ENCODE measurements around the gene PRR16. TPM values are rescaled to one million over a fixed set of nuclear protein-coding genes. Genes with fewer than 3 reads are reported as not detected.

The PRR16 gene
- total RNA-seq, 1 experiment from 2014 or later: 0.42 TPM

DNA sequence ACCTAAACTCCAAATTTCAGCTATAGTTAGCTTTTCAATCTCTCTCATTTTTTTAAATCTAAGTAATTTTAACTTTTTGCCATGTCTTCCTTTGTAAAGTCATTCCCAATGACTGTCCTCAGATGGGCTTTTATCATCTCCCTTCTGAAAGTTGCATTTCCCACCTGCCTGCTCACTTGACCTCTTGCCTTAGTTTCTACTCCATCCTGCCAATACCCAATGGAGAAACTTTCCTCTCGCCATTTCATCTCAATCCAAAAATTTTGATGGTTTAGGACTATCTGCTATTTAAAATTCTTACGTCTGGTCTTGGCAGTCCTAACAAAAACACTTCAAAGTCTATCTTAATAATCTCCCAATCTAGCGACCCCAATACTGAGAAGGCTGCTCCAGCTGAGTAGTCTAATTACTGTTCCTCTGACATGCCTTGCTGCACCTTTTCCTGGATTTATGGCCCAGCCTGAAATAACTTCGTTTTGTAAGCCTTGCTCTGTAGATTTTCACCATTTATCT, 231.3 kb downstream of the PRR16 start (continued):
- TF ChIP-seq, protein P1, sequence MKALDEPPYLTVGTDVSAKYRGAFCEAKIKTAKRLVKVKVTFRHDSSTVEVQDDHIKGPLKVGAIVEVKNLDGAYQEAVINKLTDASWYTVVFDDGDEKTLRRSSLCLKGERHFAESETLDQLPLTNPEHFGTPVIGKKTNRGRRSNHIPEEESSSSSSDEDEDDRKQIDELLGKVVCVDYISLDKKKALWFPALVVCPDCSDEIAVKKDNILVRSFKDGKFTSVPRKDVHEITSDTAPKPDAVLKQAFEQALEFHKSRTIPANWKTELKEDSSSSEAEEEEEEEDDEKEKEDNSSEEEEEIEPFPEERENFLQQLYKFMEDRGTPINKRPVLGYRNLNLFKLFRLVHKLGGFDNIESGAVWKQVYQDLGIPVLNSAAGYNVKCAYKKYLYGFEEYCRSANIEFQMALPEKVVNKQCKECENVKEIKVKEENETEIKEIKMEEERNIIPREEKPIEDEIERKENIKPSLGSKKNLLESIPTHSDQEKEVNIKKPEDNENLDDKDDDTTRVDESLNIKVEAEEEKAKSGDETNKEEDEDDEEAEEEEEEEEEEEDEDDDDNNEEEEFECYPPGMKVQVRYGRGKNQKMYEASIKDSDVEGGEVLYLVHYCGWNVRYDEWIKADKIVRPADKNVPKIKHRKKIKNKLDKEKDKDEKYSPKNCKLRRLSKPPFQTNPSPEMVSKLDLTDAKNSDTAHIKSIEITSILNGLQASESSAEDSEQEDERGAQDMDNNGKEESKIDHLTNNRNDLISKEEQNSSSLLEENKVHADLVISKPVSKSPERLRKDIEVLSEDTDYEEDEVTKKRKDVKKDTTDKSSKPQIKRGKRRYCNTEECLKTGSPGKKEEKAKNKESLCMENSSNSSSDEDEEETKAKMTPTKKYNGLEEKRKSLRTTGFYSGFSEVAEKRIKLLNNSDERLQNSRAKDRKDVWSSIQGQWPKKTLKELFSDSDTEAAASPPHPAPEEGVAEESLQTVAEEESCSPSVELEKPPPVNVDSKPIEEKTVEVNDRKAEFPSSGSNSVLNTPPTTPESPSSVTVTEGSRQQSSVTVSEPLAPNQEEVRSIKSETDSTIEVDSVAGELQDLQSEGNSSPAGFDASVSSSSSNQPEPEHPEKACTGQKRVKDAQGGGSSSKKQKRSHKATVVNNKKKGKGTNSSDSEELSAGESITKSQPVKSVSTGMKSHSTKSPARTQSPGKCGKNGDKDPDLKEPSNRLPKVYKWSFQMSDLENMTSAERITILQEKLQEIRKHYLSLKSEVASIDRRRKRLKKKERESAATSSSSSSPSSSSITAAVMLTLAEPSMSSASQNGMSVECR (CRISPR knock-in tag; IDR thresholded peaks at IDR 0.05; ENCODE audit: borderline replicate concordance): no peak
- TF ChIP-seq SMAD4 (CRISPR knock-in tag; IDR thresholded peaks at IDR 0.05): no peak
- TF ChIP-seq, protein P2, sequence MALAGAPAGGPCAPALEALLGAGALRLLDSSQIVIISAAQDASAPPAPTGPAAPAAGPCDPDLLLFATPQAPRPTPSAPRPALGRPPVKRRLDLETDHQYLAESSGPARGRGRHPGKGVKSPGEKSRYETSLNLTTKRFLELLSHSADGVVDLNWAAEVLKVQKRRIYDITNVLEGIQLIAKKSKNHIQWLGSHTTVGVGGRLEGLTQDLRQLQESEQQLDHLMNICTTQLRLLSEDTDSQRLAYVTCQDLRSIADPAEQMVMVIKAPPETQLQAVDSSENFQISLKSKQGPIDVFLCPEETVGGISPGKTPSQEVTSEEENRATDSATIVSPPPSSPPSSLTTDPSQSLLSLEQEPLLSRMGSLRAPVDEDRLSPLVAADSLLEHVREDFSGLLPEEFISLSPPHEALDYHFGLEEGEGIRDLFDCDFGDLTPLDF (CRISPR knock-in tag; IDR thresholded peaks at IDR 0.05): no peak
- TF ChIP-seq FOXK1 (CRISPR knock-in tag; IDR thresholded peaks at IDR 0.05): no peak
- TF ChIP-seq, protein P3, sequence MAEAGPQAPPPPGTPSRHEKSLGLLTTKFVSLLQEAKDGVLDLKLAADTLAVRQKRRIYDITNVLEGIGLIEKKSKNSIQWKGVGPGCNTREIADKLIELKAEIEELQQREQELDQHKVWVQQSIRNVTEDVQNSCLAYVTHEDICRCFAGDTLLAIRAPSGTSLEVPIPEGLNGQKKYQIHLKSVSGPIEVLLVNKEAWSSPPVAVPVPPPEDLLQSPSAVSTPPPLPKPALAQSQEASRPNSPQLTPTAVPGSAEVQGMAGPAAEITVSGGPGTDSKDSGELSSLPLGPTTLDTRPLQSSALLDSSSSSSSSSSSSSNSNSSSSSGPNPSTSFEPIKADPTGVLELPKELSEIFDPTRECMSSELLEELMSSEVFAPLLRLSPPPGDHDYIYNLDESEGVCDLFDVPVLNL (CRISPR knock-in tag; IDR thresholded peaks at IDR 0.05; ENCODE audit: borderline replicate concordance, low read depth): no peak
- no peak for TF ChIP-seq ZNF219 (CRISPR knock-in tag; IDR thresholded peaks at IDR 0.05; ENCODE audit: borderline replicate concordance)
- TF ChIP-seq ZNF396 (CRISPR knock-in tag; IDR thresholded peaks at IDR 0.05; ENCODE audit: borderline replicate concordance): no peak
- TF ChIP-seq, protein P4, sequence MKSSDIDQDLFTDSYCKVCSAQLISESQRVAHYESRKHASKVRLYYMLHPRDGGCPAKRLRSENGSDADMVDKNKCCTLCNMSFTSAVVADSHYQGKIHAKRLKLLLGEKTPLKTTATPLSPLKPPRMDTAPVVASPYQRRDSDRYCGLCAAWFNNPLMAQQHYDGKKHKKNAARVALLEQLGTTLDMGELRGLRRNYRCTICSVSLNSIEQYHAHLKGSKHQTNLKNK (CRISPR knock-in tag; IDR thresholded peaks at IDR 0.05): no peak
- no peak for TF ChIP-seq RORB (CRISPR knock-in tag; IDR thresholded peaks at IDR 0.05)
- TF ChIP-seq, protein P5, sequence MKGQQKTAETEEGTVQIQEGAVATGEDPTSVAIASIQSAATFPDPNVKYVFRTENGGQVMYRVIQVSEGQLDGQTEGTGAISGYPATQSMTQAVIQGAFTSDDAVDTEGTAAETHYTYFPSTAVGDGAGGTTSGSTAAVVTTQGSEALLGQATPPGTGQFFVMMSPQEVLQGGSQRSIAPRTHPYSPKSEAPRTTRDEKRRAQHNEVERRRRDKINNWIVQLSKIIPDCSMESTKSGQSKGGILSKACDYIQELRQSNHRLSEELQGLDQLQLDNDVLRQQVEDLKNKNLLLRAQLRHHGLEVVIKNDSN (CRISPR knock-in tag; IDR thresholded peaks at IDR 0.05): no peak
- TF ChIP-seq, protein P6, sequence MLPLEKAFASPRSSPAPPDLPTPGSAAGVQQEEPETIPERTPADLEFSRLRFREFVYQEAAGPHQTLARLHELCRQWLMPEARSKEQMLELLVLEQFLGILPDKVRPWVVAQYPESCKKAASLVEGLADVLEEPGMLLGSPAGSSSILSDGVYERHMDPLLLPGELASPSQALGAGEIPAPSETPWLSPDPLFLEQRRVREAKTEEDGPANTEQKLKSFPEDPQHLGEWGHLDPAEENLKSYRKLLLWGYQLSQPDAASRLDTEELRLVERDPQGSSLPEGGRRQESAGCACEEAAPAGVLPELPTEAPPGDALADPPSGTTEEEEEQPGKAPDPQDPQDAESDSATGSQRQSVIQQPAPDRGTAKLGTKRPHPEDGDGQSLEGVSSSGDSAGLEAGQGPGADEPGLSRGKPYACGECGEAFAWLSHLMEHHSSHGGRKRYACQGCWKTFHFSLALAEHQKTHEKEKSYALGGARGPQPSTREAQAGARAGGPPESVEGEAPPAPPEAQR (CRISPR knock-in tag; IDR thresholded peaks at IDR 0.05): no peak
- no peak for TF ChIP-seq NR1H2 (CRISPR knock-in tag; IDR thresholded peaks at IDR 0.05)
- TF ChIP-seq GTF2I (CRISPR knock-in tag; conservative IDR thresholded peaks at IDR 0.05): no peak
- TF ChIP-seq, protein P7, sequence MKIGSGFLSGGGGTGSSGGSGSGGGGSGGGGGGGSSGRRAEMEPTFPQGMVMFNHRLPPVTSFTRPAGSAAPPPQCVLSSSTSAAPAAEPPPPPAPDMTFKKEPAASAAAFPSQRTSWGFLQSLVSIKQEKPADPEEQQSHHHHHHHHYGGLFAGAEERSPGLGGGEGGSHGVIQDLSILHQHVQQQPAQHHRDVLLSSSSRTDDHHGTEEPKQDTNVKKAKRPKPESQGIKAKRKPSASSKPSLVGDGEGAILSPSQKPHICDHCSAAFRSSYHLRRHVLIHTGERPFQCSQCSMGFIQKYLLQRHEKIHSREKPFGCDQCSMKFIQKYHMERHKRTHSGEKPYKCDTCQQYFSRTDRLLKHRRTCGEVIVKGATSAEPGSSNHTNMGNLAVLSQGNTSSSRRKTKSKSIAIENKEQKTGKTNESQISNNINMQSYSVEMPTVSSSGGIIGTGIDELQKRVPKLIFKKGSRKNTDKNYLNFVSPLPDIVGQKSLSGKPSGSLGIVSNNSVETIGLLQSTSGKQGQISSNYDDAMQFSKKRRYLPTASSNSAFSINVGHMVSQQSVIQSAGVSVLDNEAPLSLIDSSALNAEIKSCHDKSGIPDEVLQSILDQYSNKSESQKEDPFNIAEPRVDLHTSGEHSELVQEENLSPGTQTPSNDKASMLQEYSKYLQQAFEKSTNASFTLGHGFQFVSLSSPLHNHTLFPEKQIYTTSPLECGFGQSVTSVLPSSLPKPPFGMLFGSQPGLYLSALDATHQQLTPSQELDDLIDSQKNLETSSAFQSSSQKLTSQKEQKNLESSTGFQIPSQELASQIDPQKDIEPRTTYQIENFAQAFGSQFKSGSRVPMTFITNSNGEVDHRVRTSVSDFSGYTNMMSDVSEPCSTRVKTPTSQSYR (CRISPR knock-in tag; IDR thresholded peaks at IDR 0.05): no peak
- no peak for TF ChIP-seq MYBL2 (CRISPR knock-in tag; IDR thresholded peaks at IDR 0.05)
- TF ChIP-seq NFATC4 (CRISPR knock-in tag; IDR thresholded peaks at IDR 0.05): no peak
- TF ChIP-seq, protein P8, sequence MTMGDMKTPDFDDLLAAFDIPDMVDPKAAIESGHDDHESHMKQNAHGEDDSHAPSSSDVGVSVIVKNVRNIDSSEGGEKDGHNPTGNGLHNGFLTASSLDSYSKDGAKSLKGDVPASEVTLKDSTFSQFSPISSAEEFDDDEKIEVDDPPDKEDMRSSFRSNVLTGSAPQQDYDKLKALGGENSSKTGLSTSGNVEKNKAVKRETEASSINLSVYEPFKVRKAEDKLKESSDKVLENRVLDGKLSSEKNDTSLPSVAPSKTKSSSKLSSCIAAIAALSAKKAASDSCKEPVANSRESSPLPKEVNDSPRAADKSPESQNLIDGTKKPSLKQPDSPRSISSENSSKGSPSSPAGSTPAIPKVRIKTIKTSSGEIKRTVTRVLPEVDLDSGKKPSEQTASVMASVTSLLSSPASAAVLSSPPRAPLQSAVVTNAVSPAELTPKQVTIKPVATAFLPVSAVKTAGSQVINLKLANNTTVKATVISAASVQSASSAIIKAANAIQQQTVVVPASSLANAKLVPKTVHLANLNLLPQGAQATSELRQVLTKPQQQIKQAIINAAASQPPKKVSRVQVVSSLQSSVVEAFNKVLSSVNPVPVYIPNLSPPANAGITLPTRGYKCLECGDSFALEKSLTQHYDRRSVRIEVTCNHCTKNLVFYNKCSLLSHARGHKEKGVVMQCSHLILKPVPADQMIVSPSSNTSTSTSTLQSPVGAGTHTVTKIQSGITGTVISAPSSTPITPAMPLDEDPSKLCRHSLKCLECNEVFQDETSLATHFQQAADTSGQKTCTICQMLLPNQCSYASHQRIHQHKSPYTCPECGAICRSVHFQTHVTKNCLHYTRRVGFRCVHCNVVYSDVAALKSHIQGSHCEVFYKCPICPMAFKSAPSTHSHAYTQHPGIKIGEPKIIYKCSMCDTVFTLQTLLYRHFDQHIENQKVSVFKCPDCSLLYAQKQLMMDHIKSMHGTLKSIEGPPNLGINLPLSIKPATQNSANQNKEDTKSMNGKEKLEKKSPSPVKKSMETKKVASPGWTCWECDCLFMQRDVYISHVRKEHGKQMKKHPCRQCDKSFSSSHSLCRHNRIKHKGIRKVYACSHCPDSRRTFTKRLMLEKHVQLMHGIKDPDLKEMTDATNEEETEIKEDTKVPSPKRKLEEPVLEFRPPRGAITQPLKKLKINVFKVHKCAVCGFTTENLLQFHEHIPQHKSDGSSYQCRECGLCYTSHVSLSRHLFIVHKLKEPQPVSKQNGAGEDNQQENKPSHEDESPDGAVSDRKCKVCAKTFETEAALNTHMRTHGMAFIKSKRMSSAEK (CRISPR knock-in tag; IDR thresholded peaks at IDR 0.05; ENCODE audit: borderline replicate concordance): no peak
- TF ChIP-seq, protein P9, sequence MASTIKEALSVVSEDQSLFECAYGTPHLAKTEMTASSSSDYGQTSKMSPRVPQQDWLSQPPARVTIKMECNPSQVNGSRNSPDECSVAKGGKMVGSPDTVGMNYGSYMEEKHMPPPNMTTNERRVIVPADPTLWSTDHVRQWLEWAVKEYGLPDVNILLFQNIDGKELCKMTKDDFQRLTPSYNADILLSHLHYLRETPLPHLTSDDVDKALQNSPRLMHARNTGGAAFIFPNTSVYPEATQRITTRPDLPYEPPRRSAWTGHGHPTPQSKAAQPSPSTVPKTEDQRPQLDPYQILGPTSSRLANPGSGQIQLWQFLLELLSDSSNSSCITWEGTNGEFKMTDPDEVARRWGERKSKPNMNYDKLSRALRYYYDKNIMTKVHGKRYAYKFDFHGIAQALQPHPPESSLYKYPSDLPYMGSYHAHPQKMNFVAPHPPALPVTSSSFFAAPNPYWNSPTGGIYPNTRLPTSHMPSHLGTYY (CRISPR knock-in tag; IDR thresholded peaks at IDR 0.05): 0 out of 2 replicates have a peak, but pooled peaks have one; percentile 52
- TF ChIP-seq, protein P10, sequence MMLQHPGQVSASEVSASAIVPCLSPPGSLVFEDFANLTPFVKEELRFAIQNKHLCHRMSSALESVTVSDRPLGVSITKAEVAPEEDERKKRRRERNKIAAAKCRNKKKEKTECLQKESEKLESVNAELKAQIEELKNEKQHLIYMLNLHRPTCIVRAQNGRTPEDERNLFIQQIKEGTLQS (CRISPR knock-in tag; conservative IDR thresholded peaks at IDR 0.05): no peak
- TF ChIP-seq NFE2L1 (CRISPR knock-in tag; IDR thresholded peaks at IDR 0.05): no peak

Data from WTC11 (cell line).